Stimulated activated CD4-positive, alpha-beta T cell treated with anti-CD3 and anti-CD28 coated beads, Interleukin-1b, Interleukin-23, amount 100 ng/mL, for 24 hours (primary cell): ENCODE measurements around the gene HSPBP1.

Experiments used
- DNase-seq, 4 experiments: peaks; one replicate each; pipeline ENCODE4 v3.0.0-alpha.2; 2020; ENCODE audit warnings: low read depth in 4 of 4, low spot score in 1 of 4

Gene HSPBP1

DNA sequence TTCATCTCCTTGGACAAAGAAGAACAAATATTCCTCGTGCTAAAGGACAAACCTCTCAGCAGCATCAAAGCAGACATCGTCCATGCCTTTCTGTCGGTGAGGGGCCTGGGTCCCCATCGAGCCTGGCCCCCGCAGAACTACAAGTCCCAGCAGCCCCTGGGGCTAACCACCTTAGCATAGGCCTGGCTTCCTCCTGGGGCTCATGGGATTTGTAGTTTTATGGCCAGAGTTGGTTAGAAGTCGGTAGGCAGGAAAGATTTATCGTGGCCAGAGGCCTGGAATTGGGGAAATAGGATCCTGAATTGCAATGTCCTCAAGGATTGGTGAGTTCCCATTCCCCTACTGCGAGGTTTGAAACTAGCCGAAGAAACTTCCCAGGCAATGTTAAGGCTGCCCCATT is 25.6 kb upstream of the HSPBP1 start:
- peak in 2 of 4 experiments; percentile 30 to 43 for DNase-seq

- no peak for DNase-seq
These were observed 25.1 kb upstream of the HSPBP1 start for GRCh38 chr19:55304980-55305379.

DNA sequence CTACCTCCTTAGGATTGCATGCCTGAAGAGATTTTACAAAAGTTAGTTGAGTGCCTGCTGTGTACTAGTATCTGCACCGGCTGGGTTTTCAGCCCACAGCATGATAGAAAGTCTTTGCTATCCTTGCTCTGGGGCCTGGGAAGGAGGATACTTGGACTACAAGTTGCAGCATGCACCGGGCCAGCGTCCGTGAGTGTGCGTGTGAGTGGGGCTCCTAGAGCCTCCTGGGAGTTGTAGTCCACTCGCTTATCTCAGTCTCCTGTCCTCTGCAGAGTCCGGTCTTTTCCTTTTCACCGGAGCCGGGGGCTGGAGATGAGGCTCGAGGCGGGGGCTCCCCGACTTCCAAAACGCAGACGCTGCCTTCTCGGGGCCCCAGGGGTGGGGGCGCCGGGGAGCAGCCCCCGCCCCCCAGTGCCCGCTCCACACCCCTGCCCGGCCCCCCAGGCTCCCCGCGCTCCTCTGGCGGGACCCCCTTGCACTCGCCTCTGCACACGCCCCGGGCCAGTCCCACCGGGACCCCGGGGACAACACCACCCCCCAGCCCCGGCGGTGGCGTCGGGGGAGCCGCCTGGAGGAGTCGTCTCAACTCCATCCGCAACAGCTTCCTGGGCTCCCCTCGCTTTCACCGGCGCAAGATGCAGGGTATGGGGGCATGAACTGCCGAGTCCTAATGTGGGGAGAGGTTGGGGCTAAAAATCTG is 24.5 kb upstream of the HSPBP1 start:
- DNase-seq: peak in 1 of 4 experiments; percentile 35

DNA sequence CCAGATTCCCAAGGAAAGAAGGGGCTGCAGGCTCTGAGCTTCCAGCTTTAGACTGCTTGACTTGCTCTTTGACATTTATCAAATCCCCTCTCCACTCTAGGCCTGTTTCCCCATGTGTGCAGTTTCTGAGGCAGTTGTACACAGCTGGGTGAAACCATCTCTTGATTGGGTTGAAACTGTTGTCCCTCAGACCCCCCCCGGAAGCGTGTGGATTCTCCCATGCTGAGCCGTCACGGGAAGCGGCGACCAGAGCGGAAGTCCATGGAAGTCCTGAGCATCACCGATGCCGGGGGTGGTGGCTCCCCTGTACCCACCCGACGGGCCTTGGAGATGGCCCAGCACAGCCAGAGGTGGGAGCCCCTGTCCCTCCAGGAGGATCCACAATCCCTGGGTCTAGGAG is 23.6 kb upstream of the HSPBP1 start:
- no peak for DNase-seq

DNA sequence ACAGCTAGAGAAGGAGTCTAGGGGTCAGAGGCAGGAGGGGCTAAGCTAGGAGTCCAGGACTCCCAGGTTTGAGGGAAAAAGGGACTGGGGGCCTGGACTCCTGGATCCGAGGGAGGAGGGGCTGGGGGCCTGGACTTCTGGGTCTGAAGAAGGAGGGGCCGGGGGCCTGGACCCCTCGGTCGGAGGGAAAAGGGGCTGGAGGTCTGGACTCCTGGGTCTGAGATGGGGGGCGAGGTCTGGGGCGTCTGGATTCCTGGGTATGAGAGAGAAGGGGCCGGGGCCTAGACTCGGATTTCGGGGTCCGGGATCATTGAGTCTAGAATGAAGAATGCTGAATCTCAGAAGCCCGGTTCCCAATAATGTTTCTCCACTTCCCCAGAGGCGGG is 22.4 kb upstream of the HSPBP1 start:
- DNase-seq: no peak

DNA sequence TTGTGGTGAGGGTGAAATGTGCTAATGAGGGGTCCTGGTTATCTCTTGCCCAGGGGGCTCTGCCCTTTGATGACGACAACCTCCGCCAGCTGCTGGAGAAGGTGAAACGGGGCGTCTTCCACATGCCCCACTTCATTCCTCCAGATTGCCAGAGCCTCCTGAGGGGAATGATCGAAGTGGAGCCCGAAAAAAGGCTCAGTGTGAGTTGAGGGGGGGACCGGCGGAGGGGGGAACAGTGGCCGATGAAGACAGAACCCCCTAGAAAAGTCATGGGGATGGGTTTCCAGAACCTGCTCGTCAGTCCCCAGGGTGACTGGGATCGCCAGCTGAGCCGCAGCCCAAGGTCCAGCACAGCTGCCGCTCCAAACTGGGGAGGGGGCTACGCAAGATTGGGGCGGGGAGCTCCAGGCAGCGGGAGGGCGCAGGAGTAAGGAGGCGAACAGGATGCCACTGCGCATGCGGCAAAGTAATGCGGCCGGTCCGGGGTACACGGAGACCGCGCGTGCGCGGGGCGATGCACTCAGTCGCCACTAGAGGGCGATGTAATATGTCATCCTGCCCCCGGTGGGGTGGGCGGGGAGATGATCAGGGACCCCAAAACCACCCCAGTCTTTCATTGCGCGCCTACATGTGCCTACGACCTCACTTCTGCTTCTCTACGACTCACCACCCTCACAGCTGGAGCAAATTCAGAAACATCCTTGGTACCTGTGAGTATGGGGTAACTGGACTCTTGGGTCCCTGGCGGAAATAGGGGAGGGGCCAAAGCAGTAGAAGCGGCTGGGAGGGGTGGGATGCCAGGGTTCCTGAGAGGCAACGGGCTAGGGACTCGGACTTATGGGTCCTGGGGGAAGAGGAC is 21.8 kb upstream of the HSPBP1 start:
- DNase-seq: peak; percentile 93 to 97 (median 95)

DNA sequence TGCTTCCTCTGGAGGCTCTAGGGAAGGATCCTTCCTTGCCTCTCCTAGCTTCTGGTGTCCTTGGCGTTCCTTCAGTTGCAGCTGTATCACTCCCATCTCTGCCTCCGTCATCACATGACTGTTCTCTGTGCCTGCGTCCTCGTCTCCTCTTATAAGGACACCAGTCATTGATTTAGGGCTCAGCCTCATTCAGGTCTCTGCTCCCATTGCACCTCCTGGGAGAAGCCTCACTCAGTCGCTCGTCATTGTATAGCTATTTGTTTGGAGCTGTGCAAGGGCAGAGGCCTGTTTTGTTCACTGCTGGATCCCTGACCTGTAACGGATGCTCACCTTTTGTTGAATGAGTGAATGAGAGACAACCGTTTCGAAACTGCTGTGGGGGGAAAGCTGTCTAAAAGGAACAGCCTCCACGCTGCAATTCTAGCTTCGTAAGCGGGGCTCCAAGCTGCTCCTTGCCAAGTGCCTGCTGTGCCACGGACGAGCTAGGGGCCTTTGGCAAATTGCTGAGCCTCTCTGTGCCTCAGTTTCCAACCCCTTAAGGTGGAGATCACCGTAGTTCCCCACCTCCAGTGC is 21.1 kb upstream of the HSPBP1 start:
- no peak for DNase-seq

GRCh38 chr19:55299991-55300390 is 20.1 kb upstream of the HSPBP1 start:
- DNase-seq: no peak

GRCh38 chr19:55297267-55297666 is 17.4 kb upstream of the HSPBP1 start:
- DNase-seq: no peak

DNA sequence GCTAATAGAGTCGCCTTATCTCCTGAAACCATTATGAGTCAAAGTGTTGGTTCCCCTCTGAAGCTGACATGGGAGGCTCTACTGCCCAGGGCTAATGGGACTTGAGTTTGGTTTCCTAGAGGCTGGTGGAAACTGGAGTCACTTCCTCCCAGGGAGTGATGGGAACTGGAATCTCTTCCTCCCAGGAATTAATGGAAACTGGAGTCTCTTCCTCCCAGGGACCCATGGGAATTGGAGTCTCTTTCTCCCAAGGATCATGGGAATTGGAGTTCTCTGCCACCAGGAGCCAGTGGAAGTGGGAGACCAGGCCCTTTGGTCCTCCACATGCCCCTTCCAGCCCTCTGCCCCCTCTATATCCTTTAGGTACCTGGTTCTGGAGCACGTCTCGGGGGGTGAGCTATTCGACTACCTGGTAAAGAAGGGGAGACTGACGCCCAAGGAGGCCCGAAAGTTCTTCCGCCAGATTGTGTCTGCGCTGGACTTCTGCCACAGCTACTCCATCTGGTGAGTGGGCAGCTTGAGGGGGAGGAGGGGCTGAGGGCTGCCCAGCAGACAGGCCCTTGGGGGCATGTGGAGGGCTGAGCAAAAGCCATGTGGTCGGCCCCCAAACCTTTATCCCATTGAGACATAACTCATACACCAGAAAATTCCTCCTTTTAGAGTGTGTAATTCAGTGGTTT is 9.3 kb upstream of the HSPBP1 start:
- no peak for DNase-seq

DNA sequence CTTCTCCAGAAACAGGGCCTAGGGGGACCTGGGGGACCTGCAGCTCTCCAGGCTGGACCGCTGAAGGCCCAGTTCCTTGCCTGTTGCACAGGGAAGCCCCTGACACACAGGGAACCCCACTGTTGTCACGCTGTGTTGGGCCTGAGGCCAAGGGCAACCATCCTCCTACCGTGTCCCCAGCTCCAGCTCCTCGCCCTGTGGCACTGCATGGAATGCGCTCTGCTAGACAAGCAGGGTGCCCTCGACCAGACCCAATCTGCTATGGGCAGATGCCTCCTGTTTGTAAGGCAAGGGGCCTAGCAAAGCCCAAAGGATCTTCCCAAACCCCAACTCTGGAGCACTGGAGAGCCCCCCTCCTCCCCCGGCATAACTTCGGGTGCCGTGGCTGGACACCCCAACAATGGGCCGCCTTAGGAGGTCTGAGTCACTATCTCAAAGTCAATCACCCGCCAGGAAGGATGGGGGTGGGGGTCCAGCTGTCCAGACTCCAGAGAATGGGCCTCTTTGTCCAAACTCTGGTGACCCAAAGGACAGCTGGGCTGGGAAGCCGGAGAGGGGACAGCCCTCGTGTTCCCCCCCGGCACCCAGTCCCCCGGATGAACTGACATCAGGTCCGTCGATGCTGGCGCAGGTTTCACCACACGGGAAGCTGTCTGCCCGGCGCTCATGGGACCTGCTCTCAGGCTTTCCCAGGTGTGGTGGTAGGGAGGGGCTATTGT is 7.6 kb upstream of the HSPBP1 start:
- DNase-seq: no peak

DNA sequence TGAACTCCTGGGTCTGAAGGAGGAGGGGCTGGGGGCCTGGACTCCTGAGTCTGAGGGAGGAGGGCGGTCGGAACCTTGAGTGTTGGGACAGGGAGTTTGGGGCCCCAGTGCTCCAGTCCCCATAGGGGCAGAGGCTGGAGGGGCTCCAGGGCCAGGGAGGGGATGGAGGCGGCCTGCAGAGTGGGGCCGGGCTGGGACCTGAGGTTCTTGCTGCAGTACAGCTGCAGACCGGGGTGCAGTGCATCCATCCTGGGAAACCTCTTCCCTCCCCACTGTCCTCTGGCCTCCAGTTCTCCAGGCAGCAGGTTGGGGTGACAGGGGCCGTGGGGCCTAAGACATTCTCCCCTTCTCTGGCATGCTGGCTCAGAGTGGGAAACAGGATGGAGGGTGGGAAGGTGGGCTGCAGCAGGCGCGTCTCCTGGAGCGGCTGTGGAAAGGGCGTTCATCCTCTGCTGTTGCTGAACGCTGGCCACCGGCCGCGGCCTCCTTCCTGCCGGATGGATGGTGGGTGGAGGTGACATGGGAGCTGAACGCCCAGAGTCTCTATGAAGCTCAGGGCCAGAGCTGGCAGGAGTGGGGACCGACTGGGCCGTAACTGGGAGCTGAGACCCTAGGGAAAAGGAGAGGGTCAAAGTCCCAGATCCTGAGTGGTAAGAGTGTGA is 5.5 kb upstream of the HSPBP1 start:
- DNase-seq: no peak

DNA sequence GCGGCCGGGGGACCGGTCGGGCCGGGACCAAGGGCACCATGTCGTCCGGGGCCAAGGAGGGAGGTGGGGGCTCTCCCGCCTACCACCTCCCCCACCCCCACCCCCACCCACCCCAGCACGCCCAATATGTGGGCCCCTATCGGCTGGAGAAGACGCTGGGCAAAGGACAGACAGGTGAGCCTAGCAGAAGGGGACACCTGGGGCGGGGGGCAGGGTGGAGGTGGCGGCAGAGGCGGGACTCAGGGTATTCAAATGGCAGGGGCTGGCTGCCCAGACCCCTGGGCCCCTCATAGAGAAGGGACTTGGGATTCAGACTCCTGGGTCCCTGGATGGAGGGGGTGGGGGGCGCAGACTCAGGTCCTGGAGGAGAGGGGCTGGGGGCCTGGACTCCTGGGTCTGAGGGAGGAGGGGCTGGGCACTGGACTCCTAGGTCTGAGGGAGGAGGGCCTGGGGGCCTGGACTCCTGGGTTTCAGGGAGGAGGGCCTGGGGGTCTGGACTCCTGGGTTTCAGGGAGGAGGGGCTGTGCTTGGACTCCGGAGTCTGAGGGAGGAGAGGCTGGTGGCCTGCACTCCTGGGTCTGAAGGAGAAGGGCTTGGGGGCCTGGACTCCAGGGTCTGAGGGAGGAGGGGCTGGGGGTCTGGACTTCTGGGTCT is 4.6 kb upstream of the HSPBP1 start:
- DNase-seq: no peak

DNA sequence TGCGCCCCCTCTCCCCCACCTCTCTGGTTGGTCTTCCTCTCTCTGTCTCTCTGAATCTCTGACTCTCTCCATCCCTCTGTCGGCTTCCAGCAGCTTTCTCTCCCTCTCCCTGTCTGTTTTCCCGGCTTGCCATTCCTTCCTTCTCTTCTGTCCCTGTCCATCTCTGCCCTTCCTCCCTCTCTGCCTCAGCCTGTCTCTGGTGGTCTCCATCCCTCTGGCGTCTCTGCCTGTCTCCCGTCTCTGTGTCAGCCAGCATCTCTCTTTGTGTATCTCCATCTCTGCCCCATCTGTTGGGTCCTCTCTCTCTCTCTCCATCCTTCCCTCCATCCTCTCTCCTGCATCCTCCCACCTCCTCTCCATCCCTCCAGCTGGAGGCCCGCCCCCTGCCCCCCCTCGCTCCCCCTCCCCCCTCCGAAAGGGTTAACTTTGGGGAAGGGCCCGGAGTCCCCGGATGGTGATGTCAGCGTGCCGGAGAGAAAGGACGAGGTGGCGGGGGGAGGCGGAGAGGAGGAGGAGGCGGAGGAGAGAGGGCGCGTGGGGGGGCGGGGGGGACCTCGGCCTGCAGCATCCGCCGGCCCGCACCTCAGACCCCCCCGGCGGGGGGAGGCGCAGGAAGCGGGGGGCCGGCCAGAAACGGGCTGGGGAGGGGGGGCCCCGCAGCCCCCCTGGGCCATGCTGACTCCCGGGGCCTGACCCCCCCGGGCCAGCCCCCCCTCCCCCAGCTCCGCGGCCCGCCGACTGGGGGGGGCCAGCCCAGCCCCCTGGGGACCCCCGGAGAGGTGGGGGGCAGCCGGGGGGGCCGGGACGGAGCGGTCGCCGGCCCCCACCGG is 3.9 kb upstream of the HSPBP1 start, which contains the start of gene BRSK1:
Gene BRSK1 (plus strand): TSS at position 450 of the 830 bp plus-strand sequence. CDS start 446 bp downstream, outside the sequence.
- DNase-seq: peak in 1 of 4 experiments; percentile 20

DNA sequence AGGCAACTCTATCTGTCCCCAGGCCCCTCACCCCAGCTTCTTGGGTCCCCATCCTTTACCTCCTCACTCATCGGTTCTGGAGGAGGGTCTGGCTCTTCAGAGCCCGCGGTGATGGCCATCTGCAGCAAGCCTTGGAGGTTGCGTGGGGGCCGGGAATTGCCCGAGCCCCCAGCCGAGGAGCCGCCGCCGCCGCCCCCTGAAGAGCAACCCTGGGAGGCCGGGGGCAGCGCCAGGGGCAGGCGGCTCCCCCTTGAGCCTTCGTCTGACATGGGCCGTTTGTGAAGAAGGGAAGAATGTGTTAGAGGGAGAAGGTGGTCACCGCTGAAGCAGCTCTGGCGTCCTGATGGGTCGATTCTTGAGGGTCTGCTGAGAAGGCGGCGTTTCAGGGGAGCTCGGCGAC is 570 bp downstream of the HSPBP1 start:
- DNase-seq: no peak

DNA sequence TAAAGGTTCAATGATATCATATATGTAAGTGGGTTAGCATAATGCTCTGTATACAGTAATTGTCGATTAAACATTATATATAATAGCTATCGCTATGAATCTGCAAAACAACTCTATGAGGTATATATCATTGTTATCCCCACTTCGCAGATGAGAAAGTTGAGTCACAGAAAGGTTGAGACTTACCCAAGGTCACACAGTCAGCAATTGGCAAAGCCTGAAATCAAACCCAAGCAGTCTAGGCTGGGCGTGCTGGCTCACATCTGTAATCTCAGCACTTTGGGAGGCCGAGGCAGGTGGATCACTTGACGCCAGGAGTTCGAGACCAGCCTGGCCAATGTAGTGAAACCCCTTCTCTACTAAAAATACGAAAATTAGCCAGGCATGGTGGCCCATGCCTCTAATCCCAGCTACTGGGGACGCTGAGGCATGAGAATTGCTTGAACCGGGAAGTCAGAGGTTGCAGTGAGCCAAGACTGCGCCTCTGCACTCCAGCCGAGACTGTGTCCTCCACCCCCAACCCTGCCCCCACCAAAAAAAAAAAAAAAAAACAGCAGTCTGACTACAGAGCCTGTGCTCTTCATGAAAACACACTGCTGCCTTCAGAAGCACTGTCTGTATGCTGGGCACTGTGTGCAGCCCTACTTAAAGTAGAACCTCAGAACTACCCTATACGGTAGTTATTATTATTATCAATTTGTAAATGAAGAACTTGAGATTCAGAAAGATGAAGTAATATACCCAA is 1.3 kb downstream of the HSPBP1 start:
- DNase-seq: no peak

- no peak for DNase-seq
These were observed 2.4 kb downstream of the HSPBP1 start for GRCh38 chr19:55277494-55277893.

DNA sequence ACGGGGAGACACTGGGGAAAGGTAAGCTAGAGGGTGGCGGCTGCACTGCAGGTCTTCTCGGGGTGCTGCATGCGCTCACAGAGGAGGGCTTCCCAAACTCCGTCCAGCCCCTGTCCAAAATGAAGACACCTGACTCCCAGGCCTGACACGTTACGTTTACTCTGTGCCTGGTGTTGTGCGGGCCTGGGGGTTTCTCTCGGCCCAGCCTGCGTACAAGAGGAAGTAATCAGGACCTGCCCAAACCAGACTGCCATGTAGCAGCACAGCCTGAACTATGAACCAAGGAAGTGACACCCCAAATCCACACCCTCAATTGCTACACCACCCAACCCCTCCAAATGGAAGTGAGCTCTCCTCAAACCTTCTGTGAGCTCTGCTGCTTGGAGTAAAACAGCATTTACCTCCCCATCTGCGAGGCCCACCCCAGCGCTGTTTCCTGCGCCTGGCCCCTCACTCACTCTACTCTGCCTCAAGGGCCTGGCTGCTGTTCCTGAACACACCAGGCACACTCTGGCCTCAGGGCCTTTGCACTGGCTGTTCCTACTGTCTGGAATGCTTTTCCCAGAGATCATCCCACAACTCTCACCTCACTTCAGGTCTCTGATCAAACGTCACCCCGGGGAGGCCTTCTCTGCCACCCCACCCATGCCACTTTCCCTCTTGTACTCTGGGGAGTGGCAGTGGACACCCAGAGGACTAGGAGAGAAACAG is 3.0 kb downstream of the HSPBP1 start:
- no peak for DNase-seq
